NCI-H1092 treated with DMSO at 0.1 percent for 48 hours (cell line): Measurements from ENCODE around the gene OXNAD1.

Experiments
- DNase-seq: peaks from one replicate; lab custom pipeline; 2025; lab: John Stamatoyannopoulos, UW

OXNAD1 gene

DNA sequence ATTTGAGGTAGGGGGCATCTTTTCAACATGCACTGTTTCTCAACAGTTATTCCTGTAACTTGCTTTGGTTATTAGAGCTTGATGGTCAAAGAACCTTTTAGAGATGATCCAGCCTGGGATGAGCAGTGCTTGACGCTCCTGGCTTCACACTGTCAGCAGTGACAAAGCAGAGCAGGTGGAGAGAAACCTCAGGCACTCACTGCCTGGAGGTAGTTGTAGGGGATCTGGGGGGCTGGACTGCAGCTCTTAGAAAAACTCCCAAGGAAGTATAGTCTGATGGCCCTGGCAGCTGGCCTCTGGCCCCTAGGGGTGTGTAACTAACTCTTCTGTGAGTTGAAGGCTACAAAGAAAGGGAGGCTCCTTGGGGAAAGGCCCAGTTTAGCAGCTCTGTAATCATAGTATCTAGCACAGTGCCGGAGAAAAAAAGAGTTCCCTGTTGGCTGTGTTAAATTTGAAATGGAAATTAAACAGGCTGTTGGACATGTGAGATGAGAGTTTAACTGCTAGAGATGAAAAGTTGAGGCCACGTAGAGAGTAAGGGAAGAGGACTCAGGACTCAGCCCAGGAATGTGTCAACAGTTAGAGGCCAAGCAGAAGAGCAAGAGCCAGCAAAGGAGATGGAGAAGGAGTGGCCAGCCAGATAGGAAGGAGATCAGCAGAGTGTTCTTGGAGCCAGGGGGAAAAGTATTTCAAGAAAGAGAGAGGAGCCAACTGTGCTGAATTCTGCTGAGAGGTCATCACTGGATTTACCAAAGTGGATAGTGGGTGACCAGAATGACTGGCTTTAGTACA lies 14.2 kb downstream of the OXNAD1 start:
- no peak for DNase-seq

GRCh38 chr3:16280671-16281070 lies 15.7 kb downstream of the OXNAD1 start:
- DNase-seq: no peak

GRCh38 chr3:16284633-16285032 lies 19.6 kb downstream of the OXNAD1 start:
- DNase-seq: no peak

GRCh38 chr3:16286161-16286560 lies 21.1 kb downstream of the OXNAD1 start:
- DNase-seq: no peak

GRCh38 chr3:16286751-16287543 lies 21.9 kb downstream of the OXNAD1 start:
- DNase-seq: no peak

DNA sequence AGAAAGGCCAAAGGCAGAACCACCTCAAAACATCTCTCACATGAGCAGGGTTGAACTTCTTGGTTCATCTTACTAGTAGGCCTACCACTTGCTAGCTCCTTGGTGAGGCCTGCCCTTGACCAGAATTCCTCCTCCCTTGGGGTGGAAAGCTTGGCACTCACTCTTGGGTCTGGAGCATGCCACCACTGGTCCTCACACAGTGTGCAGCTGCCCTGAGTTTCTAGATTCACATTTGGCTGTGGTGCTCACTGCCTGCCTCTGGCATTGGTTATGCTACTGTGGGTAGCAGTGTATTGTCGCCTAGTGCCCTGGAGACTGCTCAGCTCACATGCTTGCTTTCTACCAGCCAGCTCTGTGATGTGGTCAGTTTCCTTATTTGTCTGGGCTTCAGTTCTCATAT lies 23.7 kb downstream of the OXNAD1 start:
- DNase-seq: no peak

GRCh38 chr3:16289144-16289889 lies 24.3 kb downstream of the OXNAD1 start:
- DNase-seq: no peak

GRCh38 chr3:16290007-16290826 lies 25.2 kb downstream of the OXNAD1 start:
- DNase-seq: peak; percentile 32

DNA sequence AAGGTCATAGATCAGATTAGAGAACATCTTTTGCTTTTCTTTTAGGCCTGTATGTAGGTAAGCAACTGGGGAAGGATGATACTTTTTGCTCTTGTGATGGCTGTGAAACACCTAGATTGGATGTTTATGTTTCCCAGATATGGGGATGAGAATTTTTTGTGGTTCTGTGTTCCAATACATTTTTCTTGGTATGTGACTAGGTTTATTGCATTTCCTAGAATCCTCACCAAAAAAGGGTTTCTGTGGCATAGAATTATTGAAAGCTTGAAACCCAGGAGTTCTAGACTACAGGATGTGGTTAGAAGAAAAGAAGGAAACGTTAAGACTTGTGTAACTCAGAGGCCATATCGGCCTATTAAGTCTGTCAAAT lies 25.8 kb downstream of the OXNAD1 start:
- no peak for DNase-seq

DNA sequence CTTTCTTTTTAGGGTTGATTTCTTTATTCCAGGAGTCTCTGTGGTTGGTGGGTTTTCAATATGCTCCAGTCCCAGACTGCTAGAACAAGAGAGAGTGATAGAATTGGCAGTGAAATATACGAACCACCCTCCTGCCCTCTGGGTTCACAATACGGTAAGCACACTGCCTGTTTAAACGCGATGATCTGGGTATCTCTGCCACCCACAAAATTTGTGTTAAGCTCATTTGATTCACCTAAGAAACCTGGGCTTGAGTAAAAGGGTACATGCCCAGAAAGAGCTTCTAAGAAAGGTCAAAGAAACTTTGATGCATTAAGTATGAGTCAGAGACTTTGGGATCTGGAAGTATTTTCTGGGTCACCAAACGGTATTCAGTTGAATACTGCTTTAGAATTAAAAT lies 29.8 kb downstream of the OXNAD1 start:
- DNase-seq: no peak

GRCh38 chr3:16295298-16295890 lies 30.4 kb downstream of the OXNAD1 start:
- no peak for DNase-seq

GRCh38 chr3:16297997-16298885 lies 33.2 kb downstream of the OXNAD1 start:
- no peak for DNase-seq

- no peak for DNase-seq
These were observed 33.9 kb downstream of the OXNAD1 start for GRCh38 chr3:16298891-16299290.

DNA sequence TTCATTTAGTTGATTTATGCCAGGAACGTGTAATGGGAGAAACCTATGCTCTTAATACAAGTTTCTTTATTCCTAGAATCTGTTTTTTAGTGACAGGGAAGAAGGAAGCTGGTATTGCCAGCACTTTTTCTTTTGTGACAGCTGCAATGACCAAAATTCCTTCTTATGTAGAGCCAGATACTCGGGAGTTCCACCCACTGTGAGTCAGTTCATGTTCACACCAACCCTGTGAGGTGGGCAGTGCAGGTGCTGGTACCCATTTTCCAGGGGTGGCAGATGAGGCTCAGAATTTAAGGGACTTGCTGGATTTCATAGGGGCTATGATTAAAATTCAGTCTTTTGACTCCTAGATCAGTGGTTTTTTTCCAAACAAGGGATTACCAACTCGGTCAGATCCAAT lies 34.7 kb downstream of the OXNAD1 start:
- no peak for DNase-seq

DNA sequence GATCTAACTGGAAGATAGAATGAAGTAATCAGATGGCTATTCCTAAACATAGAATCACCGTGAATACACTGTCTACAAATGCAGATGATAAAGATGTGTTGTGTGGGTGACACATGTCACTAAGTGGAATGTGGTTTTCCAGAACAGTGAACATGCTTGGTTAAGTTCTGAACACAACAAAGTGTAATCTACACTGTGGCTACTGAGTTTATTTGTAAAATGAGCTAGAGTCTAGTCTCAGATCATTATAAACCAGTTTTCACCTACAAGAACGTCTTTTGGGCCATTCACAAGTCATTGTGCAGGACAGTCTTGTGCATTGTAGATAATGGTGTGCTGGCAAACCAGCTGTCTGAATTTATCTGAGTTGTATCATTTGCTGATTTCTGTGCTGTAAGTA lies 35.3 kb downstream of the OXNAD1 start:
- DNase-seq: no peak

- no peak for DNase-seq
These were observed 35.9 kb downstream of the OXNAD1 start for GRCh38 chr3:16300881-16301359.

- no peak for DNase-seq
These were observed 36.5 kb downstream of the OXNAD1 start for GRCh38 chr3:16301507-16301906.

- no peak for DNase-seq
These were observed 37.1 kb downstream of the OXNAD1 start for GRCh38 chr3:16302082-16302631.

DNA sequence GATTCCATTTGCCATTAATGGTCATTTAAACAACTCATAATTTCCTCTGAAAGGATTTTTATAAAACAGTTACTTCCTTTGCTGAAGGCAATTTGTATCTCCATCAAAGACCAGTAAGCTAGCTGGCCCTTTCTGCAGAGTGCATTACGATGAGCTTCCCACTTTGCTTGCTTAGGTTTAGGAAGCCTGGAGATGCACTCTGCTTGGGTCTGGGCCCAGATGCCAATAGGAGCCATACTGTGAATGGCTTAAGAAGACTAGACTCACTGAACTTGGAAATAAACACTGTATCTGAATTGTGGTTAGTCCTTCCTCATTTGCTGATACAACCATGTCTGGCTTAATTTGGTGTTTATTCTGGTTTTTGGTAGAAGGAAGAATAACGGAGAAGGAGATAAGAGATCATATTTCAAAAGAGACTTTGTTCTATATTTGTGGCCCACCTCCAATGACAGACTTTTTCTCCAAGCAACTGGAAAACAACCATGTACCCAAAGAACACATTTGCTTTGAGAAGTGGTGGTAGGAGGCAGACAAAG lies 38.1 kb downstream of the OXNAD1 start:
- no peak for DNase-seq
